ENCODE data around the gene ADAMTSL1. TPM values are rescaled to one million over a fixed set of nuclear protein-coding genes. Genes with fewer than 3 reads are reported as not detected.

Gene ADAMTSL1
- total RNA-seq, 2 donors from 2014 or later = 3.4 to 3.8 TPM

DNA sequence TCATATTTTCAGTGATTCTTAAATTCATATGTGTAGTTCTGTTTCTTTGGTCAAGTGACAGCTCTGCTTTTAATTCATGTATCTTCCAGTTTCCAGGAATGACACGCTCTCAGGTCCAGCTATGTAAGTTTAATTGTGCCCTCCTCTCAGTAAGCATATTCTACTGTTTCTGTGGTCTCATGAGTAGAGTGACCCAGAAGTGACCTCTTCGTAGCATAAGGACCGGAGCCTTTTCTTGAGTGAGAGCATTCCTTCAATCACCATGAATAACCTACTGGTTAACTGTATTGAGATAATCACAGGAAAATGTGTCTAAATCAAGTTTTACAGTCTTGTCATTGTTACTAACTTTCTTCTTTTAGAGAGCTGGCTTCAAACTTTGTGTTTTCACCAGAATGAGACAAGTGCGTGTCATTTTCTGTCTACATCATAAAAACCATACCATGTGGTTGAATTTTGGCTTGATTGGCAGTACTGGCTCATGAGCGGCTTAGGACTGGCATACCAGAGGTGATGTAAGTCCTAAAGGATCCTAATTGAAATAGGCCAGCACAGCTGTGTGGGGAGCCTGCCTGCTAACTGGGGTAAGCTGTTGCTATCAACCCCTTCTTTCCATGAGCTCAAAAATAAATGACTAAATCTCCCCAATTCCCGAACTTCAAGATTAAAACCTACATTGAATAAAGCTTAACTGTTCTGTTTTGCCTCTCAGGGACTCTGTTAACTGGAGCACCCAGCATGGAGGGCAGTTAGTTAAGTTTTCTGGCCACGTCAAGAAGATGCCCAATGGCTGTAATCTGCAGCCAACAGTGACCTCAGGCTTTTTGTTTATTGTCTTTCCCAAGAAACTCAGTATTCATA, 4.8 kb downstream of the ADAMTSL1 start:
- TF ChIP-seq, protein P1, sequence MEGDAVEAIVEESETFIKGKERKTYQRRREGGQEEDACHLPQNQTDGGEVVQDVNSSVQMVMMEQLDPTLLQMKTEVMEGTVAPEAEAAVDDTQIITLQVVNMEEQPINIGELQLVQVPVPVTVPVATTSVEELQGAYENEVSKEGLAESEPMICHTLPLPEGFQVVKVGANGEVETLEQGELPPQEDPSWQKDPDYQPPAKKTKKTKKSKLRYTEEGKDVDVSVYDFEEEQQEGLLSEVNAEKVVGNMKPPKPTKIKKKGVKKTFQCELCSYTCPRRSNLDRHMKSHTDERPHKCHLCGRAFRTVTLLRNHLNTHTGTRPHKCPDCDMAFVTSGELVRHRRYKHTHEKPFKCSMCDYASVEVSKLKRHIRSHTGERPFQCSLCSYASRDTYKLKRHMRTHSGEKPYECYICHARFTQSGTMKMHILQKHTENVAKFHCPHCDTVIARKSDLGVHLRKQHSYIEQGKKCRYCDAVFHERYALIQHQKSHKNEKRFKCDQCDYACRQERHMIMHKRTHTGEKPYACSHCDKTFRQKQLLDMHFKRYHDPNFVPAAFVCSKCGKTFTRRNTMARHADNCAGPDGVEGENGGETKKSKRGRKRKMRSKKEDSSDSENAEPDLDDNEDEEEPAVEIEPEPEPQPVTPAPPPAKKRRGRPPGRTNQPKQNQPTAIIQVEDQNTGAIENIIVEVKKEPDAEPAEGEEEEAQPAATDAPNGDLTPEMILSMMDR (IDR thresholded peaks at IDR 0.05) = no peak
- Histone ChIP-seq H3K36me3 (no peaks in the 10 kb centered on the region), H3K4me3 (no peak overlapping the region), H3K27ac (no peak overlapping the region), H3K27me3 (no peaks in the 10 kb centered on the region), H3K4me1 (peaks cover 0 to 16% of the 10 kb centered on the region in 2 donors), H3K9me3 (no peaks in the 10 kb centered on the region)
- DNase-seq (ENCODE audit: low spot score) = no peak

DNA sequence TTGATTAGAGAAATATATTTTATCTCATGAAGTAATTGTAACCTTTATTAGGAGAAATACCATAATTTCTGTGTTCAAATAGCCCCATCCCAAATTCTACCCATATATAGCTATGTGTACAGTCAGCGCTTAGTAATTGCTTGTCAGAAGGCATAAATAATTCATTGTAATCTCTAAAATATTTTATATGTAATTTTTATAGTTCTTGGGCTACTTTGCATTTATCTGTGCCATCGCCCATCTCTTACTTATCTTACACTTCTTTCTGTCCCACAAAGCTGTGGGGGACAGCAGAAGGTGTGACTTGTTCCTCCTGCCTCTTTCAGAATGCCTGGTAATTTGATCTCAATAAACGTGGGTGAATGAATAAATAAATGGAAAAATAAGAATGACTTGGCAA, 5.5 kb downstream of the ADAMTSL1 start:
- no peaks in the 10 kb centered on the region for H3K27me3 ChIP-seq
- H3K27ac ChIP-seq = no peak overlapping the region
- H3K36me3 ChIP-seq = no peaks in the 10 kb centered on the region
- TF ChIP-seq, protein P1 (IDR thresholded peaks at IDR 0.05) = no peak
- H3K4me1 ChIP-seq = peaks cover 0 to 9% of the 10 kb centered on the region in 2 donors
- no peak for DNase-seq (ENCODE audit: low spot score)
- no peaks in the 10 kb centered on the region for H3K9me3 ChIP-seq
- H3K4me3 ChIP-seq = no peak overlapping the region

DNA sequence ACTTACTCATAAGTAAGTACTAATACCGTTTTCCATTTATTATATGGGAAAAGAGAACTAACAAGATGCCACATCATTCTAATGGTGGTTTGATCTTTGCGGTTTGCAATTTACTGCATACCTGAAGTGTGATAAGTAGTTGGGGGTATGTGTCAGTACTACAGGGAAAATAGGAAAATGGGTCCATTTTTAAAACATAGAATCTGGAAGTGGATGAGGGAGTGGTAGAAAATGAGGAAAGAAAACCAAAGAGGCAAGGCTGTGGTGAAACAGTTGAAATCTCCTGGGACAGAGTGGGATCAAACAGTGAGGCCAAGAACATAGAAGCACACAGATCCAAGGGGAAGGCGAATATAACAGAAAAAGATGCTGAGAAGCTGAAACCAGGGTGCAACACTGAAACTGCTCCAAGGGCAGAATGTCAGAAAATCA, 6.7 kb downstream of the ADAMTSL1 start:
- H3K27me3 ChIP-seq = no peaks in the 10 kb centered on the region
- no peaks in the 10 kb centered on the region for H3K4me1 ChIP-seq
- no peak overlapping the region for H3K27ac ChIP-seq
- TF ChIP-seq, protein P1 (IDR thresholded peaks at IDR 0.05) = no peak
- no peak for DNase-seq (ENCODE audit: low spot score)
- no peaks in the 10 kb centered on the region for H3K9me3 ChIP-seq
- no peak overlapping the region for H3K4me3 ChIP-seq
- H3K36me3 ChIP-seq = no peaks in the 10 kb centered on the region

DNA sequence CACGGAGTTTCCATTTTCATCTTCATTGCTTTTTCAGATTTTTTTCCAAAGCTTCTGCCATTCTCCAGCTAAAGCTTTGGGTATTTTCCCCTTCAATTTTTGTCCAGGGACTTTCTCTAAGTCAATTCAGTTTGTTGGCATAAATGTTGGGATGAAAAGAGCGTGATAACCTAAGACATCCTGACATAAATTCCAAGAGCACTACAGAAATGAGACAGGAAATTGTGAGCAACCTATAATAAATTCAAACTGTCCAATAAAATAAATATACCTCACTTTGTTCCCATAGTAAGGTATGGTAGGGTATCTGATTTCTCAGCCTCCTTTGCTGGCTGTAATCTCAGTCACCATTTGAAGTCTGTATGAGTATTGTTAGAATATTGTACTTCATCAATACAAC, 8.4 kb downstream of the ADAMTSL1 start:
- no peak overlapping the region for H3K27ac ChIP-seq
- no peaks in the 10 kb centered on the region for H3K27me3 ChIP-seq
- no peaks in the 10 kb centered on the region for H3K4me1 ChIP-seq
- no peaks in the 10 kb centered on the region for H3K36me3 ChIP-seq
- no peak for DNase-seq (ENCODE audit: low spot score)
- H3K4me3 ChIP-seq = no peak overlapping the region
- TF ChIP-seq, protein P1 (IDR thresholded peaks at IDR 0.05) = no peak
- no peaks in the 10 kb centered on the region for H3K9me3 ChIP-seq

DNA sequence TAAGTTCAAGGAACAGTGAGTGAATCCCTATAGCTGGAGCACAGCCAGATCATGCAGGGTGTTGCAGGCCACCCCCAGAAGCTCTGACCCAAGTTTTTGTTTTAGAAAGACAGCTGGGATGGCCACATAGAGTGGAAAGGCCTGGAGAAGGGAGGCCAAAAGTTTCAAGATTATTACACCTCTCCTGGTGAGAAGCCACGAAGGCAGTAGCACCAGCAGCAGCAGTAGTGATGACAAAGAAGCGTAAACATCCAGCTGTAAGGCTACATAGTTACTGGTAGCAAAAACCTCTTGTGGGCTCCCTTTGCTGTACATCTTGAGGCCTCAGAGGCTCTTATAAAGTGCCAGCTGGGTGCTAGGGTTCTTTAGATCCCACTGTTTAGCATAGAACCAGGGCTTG, 11.8 kb downstream of the ADAMTSL1 start:
- Histone ChIP-seq H3K4me1 (no peaks in the 10 kb centered on the region), H3K4me3 (no peak overlapping the region), H3K9me3 (no peaks in the 10 kb centered on the region), H3K36me3 (no peaks in the 10 kb centered on the region), H3K27me3 (no peaks in the 10 kb centered on the region), H3K27ac (no peak overlapping the region)
- no peak for DNase-seq (ENCODE audit: low spot score)
- TF ChIP-seq, protein P1 (IDR thresholded peaks at IDR 0.05) = no peak

All from right atrium auricular region (tissue), 2 donors.